GM19043 (cell line): ENCODE results near the gene ZNF648.
"Not testable (repeated sequence)": the region's sequence is repeated elsewhere in the genome, so short reads cannot be mapped to it uniquely, and the experiment has no call there.

Experiments
- ATAC-seq: cut with Tn5 transposase; IDR thresholded peaks from one replicate; pipeline ENCODE4 v1.9.1; 2021; ENCODE audit warnings: low read depth; ENCODE audit not compliant: unreplicated experiment

Gene ZNF648

DNA sequence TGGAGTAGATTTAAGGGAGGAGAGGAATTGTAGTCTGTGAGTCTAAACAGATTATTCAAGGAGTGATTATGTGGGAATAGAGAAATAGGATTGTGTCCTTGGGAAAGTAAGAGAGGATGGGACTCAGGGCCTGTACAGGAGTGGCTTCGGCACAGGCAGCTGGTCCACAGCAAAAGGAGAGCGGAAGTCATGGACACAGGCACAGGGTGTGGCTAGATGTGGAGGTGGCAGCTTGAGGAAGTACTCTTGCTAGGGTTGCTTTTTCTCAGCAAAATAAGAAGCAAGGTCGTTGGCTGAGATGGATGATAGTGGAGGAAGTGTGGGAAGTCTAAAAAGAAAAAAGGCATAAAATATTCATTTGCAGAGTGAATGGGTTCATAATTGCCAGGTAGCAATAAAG lies 18.5 kb upstream of the ZNF648 start:
- ATAC-seq = no peak

GRCh38 chr1:182071924-182072323 lies 10.4 kb upstream of the ZNF648 start:
- ATAC-seq = no peak

GRCh38 chr1:182069028-182069466 lies 7.5 kb upstream of the ZNF648 start:
- ATAC-seq = peak; percentile 84

- no peak for ATAC-seq
Measured at GRCh38 chr1:182066934-182067333, 5.4 kb upstream of the ZNF648 start.

GRCh38 chr1:182065126-182065845 lies 3.8 kb upstream of the ZNF648 start:
- ATAC-seq = no peak

DNA sequence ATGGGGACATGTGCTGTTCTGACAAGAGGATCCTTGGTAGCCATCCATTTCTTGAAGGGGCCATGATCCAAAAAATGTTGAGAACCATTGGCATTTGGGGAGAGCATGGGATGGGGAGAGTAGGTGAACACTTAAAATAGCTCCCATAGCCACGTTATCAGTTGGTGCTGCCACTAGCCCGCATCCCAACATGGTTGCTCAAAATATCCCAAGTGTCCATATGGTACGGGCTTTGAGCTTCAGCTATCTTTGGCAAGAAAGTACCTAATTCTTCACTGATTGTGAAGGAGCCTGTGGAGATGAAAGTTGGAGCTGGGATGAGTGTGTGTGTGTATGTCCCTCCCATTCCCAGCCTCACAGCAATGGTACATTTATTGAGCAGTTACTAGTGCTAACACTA lies 3.1 kb upstream of the ZNF648 start:
- no peak for ATAC-seq

GRCh38 chr1:182062223-182062622 lies 711 bp upstream of the ZNF648 start:
- no peak for ATAC-seq

DNA sequence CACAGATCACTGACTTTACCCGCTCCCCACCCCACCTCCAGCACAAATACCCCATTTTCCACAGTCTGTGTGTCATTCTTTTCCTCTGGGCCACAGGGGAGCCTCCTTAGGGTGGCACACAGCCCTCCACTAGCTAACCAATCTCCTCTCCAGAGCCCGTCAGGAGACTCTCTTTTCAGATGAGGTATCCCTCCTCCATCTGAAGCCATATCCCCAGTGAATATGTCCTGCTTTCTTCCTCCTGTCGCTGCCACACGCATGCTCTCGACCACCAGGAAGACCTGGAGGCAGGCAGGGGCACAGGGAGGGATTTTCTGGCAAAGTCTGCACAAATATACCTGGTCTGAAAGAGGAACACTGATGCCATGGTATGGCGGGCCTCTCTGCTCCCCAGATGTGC lies 635 bp downstream of the ZNF648 start:
- no peak for ATAC-seq

DNA sequence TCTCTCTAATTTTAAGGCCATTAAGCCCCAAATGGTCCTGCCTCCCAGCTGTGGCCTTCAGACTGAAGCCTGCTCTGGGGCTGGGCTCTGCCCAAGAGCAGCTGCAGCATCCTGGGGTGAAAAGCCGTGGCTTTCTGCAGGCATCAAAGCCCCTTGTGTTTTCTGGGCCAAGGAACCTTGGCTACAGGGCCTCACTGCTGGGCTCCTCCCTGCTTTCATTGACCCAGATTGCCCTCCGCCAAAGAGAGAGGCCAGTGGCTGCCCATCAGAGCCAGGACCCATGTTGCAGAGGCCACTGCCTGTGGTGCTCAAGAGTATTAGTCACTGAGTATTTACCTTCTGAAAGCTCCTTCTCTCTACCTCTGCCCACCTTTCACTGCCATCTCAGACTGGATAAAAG lies 1.6 kb downstream of the ZNF648 start:
- ATAC-seq = no peak

GRCh38 chr1:182056601-182057366 lies 4.7 kb downstream of the ZNF648 start:
- ATAC-seq = no peak

- no peak for ATAC-seq
Measured at GRCh38 chr1:182054698-182055326, 6.7 kb downstream of the ZNF648 start.

GRCh38 chr1:182052355-182052754 lies 9.2 kb downstream of the ZNF648 start:
- ATAC-seq = no peak

DNA sequence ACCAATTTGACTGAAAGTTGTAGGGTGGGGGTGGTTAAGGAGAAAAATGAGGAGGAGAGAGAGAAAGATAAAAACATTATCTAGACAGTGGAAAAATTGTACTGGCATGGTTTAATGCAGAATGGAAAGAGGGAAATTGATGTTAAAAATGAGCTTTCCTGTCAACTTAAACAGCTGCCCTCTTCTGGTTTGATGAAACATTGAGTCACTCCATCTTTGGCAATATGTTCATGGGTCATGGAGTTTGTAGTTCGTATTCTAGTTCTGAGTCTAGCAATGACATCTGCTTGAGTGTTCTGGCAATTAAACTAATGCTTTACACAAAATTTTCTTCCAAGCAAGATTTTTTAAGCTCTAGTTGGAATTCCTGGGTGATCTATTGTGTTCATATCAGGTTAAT lies 9.6 kb downstream of the ZNF648 start:
- ATAC-seq = no peak

DNA sequence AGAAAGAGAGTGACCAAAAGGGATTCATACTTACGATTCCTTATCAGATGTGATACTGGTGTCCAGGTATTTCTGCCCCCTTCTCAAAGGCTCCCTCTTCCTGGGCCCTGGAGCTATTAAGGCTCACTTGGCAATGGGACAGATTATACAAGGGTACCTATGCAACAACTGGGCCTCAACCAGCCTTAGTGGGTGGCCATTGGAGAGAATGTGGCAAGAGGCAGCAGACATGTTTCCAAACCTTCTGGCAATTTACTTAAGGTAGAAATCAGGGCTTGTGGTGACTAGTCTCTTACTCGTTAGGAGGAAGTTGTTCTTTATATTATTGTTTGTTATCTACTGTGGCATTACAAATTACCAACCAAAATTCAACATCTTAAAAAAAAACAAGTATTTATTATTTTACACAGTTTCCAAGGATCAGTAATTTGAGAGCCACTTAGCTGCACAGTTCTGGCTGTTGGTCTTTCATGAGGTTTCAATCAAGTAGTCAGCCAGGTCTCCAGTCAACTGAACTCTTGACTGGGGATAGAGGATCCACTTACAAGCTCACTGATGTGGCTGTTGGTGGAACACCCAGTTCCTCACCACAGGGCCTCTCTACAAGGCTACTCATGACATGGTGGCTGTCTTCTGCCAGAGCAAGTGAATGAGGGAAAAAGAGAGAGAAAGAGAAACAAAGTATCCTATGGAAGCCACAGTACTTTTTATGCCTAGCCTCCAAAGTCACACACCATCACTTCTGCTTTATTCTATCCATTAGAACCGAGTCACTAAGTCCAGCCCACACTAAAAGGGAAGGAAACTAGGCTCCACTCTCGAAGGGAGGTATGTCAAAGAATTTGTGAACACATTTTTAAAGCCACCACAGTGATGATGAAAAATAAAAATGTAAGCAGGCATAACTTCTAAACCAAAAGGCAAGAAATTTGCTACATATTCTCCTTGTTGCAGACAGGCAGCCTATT lies 10.7 kb downstream of the ZNF648 start:
- no peak for ATAC-seq

DNA sequence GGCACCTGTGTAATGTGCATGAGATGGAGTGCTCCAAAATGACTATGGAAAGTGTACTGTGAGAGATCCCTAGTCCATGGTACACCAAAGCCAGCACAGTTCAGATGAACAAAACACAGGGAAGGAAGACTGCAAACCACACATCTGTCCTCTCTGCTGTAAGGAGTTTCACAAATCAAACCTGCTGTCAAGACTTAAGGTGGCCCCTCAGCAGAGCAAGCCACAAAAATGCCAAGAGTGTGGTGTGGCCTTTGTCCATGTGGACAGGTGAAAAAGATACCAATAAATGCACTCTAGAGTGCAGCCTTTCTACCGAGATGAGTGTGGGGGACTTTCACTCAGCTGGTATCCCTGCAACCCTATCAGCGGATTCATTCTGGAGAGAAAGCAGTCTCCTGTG lies 12.9 kb downstream of the ZNF648 start:
- ATAC-seq = no peak

- no peak for ATAC-seq
Measured at GRCh38 chr1:182046763-182047162, 14.7 kb downstream of the ZNF648 start.

- not testable (repeated sequence) for ATAC-seq
Measured at GRCh38 chr1:182045481-182045880, 16.0 kb downstream of the ZNF648 start.

GRCh38 chr1:182041615-182042014 lies 19.9 kb downstream of the ZNF648 start:
- ATAC-seq = no peak

DNA sequence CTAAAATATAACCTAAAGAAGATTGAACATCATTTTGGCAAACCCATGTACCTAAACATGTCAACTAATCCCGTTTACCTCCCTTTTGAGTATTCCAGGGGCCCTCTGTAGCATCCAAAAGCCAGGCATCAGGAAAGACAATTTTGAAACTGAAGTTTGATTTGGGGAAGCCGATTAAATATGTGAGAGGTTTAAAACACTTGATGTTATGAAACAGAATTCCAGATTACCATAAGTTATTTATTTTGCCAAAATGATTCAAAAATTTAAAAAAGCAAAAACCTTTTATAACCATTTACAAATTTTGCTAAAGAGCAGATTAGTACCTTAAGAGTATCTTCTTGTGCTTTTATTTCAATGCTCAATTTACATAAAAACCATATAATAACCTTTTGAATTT lies 23.3 kb downstream of the ZNF648 start:
- no peak for ATAC-seq

DNA sequence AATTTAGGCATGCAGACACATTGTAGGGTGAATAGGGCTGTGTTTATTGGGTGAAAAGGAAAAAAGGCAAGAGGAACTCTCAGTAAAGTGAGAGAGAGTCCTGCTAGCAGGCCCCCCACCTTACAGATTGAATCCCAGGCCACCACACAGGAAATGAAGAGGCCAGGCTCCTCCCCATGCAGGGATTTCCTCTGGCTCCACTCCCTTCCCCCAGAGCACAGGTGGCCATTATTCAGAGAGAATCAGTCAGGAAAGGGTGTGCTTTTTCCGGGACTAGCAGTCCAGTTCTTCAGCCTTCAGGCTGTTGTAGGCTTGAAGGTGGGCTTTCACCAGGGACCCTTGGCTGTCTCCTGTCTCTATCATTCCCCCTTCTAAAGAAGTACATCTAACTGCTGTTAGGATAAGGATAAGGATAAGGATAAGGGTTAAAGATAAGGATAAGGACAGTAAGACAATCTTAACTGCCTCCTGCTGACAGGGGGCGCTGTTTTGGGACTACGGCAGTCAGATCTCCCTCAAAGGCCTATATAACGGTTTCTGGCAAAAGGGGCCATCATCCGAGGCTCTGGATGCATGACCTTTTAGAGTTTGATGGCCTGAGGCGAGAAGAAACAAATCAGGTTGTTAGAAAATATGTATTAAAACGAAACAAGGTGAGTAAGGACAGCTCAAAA lies 26.3 kb downstream of the ZNF648 start:
- ATAC-seq = no peak
